Activated CD8-positive, alpha-beta memory T cell treated with anti-CD3 and anti-CD28 coated beads, Interleukin-2, amount 50 U/mL, for 24 hours (primary cell): ENCODE data around the gene ZC3H13.

Experiments used
- DNase-seq: peaks from one replicate; pipeline ENCODE4 v3.0.0-alpha.2; 2020; ENCODE audit errors: extremely low read depth

The ZC3H13 gene

DNA sequence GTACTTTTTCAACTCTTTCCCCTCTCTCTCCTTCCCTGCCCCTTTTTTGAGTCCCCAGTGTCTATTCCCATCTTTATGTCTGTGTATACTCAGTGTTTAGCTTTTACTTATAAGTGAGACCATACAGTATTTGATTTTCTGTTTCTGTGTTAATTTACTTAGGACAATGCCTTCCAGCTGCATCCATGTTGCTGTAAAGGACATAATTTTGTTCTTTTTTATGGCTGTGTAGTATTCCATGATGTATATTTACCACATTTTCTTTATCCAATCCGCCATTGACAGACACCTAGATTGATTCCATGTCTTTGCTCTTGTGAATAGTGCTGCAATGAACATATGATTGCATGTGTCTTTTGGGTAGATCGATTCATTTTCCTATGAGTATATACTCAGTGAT is 10.7 kb upstream of the ZC3H13 start:
- no peak for DNase-seq

DNA sequence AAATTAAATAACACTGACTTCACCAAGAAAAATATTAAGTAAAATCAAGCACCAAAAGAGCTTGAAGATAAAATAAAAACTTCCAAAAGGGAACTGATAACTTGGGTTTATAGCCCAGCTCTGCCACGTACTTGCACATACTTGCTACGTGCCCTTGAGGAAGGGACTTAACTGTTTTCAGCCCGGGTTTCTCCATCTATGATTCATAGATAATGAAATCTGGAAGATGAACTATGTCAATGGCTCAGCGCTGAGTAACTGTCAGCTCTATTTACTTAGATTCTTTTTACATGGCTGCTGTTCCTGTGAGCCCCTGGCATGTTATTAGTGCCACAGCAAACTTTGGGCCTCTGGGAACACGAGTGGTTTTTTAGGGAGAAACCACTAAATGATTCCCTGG is 9.6 kb upstream of the ZC3H13 start:
- no peak for DNase-seq

DNA sequence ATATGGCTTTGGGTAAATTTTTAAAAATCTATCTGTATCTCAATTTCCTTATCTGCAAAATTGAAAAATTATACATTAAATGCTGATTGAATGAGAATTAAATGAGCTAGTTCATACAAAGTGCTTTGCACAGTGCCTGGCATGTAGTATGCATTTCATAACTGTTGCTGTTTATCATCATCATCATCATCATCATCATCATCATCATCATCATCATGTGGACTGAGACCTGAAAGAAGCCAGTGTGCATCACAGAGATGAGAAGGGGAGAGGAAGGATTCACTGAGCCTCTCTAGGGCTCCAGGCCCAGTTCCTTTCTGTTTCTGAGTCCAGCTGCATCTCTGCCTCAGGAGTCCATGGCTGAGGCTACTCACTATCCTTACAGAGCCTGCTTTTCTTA is 6.9 kb upstream of the ZC3H13 start:
- DNase-seq = no peak

DNA sequence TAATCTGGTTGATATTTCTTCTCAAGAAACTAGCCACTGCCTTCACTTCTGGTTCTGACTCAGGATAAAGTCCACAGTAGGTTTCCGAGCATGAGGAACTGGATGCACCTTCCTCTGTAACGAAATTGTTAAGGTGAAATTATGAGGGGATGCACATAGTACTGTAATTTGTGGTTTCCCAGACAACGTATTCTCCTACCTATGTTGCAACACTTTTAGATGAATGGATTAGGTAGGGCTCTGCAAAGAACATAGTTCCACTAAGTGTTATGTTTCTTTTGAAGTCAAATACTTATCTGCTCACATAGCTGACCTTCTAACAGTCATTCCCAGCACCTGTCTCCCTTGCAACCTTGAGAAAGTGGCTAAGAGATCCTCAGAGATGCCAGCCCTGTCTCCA is 5.7 kb upstream of the ZC3H13 start:
- DNase-seq = no peak

DNA sequence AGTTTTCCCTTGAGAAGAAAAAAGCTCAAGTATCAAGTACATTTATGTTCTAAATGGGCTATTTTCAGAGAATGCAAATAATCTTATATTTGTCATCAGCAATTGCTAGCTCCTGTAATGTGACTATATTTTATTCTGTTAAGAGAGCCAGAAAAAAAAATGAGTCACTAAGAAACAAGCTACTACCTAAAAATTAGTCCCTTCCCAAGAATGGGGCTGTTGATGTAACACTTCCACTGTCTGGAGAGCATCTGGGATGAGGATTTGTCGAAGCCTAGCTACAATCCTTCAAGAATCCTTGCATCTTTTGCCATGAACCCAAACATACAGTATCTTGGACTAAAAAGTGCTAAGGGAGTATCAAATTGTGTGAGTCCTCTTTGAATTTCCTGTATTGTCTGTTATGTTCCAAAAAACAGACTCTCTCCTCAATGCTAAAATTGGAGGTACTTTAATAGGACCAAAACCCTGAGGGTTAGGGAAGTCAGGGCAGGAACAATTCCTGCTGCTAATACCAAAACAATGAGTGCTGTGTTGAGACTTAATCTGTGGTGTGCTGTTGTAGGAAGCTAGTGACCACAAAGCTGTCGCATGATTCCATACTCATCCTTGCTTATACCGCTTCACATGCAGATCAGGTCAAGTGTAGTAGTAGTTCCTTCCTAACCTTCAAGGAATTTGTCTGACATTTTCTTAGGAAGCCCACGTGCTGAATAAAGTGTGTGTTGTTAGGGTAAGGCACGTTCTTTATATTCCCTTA is 4.9 kb upstream of the ZC3H13 start:
- no peak for DNase-seq

DNA sequence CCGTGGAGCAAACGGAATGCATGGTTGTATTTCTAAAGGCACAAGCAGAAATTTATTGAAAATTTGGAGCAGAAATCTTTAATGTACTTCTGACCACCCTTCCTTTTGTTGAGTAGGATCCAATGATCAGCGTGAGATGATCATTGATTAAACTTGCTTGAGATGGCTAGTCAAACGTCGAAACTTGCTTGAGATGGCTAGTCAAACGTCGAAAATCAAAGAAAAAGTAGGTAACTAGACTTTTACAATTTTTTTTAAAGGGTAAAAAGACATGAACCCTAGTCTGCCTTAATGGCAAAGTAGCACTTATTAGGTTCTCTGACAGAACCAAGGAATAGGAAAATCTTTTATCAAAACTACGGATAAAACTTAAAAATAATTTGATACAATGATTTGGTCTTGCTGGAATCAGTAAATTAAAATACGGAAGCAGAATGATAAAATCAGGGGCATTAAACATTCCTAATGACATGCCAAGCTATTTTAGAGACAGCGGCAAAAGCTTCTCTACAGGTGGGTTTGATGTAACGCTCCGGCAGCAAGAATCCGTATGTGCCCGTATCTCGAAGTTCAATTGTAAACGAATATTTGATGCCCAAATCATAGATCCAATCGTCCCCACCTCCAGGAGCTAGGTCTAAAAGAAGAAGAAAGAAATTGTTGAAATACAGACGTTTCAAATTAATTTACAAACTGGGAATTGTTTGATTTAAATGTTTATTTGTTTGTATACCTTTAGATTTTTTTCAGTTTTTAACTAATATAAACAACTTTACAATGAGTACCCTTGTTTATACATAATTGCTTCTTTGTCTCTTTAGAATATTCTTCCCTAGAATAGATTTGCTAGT is 841 bp upstream of the ZC3H13 start:
- DNase-seq = no peak

DNA sequence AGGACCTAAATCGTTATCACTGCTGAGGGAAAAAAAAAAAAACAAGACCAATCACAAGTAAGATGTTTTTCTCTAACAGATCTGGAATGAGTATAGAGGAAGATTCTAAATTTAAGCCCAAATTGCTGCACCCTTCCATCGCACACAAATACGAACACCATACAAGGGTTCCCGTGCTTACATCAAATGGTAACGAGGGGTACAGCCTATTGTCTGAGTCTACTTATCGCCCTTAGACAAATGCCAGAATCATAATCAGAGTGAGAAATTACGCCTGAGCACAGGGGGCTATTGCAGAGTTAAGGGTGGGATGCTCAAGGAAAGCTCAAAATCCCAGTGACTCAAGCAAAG is 603 bp downstream of the ZC3H13 start:
- DNase-seq = no peak

DNA sequence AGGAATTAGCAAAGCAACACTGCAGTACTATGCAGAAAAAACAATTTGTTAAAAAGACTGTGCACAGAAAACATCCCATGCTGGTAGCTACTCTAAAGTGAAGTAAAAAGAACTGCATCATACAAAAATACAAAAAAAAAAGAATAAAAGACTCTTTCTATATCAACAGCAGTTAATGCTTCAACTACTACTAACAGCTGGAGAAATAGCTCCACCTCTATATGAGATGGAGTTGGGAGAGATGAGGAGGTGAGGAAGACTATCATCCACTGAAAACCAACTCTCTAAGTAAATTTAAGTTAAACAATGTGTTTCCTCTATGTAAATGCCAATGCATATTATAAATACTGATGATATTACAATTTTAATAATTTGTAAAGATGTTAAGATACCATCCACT is 1.8 kb downstream of the ZC3H13 start:
- DNase-seq = no peak

DNA sequence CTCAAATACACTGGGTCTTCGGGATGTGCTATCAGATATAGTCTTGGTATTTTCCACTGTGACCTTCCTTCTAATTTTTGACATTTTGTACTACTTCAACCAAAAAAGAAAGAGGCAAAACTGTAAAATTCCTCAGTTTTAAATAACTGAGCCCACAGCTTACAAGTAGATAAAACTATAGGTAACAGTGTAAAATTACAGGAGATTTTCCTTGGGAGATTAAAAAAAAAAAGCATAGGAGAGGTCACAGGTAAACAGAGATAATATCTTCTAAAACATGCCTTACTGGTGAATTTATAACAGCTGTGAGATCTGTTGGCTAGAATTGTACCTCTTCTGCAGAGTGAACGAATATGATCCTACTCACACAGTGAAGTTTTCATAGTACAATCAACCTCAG is 7.1 kb downstream of the ZC3H13 start:
- no peak for DNase-seq

DNA sequence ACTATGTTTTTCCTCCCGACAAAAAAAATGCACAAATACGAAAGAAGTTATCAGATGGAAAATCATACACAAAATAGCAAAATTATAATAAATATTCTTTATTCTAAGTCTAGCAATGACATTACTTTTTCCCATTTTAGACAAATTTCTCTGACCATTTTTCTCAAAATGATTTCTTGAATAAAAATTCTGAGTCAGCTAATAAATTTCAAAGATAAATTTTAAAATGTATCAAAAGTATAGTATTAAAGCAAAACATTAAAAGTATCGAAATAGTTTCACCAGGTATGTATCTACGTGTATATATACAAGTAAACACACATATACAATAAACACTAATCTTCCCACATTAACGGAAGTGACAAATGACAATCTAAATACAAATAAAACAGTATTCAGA is 8.9 kb downstream of the ZC3H13 start:
- no peak for DNase-seq

DNA sequence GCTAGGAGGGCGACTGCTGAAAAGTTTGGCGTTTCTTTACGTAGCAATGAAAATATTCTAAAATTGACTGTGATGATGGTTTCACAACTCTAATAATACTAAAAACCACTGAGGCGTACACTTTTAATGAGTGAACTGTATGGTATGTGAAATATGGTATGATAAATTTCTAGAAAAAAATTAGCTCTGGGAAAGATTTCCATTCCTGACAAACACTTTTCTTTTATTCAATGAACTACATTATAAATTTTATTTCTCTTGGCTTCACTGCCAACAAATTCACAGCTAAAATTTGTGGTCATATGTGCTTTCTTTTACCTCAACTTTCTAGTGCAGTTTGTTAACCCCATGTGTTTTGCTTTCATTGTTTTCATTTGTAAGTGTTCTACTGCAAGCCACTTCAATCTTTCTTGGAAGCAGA is 11.1 kb downstream of the ZC3H13 start:
- no peak for DNase-seq

DNA sequence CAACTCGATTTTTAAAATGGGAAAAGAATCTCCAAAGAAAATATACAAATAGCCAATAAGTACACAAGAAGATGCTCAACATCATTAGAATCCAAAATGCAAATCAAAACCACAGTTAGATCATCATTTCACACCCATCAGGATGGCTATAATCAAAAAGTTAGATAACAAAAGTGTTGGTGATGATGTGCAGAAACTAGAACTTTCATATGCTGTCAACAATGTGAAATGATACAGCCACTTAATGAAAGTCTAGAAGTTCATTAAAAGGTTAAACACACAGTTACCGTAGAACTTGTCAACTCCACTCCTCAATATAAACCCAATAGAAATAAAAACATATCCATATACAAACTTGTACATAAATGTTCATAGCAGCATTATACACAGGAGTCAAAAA is 11.8 kb downstream of the ZC3H13 start:
- DNase-seq = no peak

DNA sequence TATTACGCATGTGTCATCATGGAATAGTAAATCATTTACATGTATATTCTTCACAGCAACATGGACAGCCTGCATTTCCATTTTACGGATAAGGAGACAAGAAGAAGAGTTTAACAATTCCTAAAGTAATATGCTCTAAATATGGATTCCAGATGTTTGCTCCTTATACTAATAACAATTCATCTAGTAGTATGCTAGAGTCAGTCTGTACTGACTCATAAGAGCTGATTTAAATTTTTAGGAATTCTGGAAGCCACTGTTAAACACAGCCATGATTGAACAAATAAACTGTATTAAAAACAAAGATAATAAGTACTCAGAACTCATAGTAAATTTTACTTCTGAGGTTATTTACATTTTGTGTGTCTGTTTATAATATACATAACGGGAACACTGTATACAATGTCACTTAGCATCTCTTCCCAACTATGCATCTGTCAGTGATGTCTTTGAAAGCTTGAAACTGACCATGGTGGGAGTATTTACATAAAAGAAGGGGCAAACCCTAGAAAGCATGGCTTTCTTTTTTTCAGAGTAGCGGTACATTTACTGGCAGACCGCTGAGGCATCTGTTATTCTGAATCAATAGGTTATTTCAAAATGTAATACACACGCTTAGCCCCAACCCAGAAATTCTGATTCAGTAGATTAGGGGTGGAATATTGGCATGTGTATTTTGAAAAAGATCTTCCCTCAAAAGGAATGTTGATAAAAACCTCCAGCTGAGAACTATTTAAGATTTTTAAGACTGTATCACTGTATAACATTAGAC is 12.9 kb downstream of the ZC3H13 start:
- DNase-seq = no peak

DNA sequence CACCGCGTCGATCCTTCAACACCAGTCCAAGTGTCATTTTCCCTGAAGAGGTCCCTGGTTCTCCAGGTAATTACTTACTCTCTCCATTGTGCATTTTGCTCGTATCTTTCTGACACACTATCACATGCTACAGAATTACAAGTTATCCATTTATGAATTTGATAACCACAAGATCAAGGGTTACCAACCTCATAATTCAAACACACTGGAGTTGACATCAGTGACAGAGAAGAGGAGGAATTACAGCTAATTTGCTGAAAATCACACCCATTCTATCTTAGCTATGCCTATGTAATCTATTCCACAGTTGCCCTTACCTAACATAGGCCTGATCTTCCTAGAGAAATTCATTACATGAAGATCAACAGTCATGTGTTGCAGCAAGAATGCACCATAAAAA is 14.2 kb downstream of the ZC3H13 start:
- no peak for DNase-seq

DNA sequence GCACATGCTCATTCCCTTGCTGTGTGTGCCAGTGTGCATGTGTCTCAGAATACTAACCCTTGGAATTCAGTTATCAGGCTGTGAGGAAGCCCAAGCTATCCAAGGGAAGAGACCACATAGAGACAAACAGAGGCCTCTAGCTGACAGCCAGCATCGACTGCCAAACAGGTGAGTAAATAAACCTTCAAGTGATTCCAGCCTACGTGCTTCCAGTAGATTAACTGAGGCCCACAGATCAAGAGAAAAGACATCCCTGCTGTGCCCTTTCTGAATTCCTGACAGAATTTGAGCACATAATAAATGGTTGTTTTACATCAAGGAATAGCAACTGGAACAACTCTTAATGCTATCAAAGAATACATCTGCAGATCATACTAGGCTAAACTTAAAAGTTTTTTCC is 17.5 kb downstream of the ZC3H13 start:
- DNase-seq = no peak

DNA sequence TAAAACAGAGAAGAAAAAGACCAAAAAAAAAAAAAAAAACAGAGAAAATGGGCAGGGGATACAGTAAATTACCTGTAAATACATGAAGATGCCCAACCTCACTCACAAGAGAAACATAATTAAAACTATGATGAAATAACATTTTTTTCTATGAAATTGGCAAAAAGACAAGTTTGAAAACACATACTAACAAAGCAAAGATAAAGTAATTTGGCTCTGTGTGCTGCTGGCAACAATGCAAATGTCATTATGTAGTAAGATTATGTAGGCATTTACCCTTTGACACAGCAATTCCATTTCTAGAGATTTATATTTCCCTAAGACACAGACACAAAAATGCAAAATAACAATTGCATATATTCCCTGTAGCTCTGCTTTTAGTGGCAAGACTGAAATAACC is 20.2 kb downstream of the ZC3H13 start:
- DNase-seq = no peak

DNA sequence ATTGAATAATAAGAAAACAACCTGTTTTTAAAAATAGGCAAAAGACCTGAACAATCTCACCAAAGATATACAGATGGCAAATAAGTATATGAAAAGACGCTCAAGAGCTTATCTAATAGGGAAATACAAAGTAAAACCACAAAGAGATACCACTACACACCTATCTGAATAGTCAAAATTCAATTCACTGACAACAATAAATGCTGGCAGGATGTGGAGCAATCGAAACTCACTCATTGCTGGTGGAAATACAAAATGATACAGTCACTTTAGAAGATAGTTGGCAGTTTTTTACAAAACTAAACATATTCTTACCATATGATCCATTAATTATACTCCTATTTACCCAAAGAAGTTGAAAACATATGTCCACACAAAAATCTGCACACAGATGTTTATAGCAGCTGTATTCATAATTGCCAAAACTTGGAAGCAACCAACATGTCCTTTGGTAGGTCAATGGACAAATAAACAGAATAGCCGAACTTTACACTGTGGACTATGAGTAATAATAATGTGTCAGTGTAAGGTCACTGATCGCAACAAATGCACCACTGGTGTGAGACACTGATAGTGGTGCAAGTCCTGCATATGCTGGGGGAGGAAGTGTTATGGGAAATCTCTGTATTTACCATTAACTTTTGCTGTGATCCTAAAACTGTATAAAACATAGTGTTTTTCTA is 20.8 kb downstream of the ZC3H13 start:
- no peak for DNase-seq

DNA sequence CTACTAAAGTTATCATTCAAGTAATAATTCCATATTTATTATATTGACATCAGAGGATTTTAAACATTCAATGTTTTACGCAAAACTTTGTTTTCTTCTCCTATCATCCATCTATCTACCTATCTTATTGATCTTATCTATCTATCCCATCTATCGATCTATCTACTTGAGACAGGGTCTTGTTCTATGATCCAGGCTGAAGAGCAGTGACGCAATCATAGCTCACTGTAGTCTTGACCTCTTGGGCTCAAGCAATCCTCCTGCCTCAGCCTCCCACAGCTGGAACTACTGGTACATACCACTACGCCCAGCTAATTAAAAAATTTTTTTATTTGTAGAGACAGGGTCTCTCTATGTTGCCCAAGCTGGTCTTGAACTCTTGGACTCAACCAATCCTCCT is 27.4 kb downstream of the ZC3H13 start:
- no peak for DNase-seq

DNA sequence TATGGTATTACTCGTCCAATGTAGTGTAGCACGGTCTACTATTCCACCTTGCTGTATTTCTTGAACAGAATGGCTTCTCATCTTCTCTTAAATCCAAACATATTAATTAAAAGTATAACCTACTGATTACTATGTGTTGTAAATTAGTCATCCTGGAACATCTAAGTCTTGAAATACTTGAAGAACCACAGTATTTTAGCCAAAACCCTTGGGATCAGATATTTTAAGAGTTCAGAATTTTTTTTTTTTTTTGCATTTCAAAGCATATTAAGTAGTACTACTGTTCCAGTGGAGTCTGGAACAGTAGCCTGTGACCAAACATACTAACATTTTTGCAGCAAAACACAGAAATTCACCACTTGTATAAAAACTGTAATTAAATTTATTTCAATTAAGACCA is 30.1 kb downstream of the ZC3H13 start:
- DNase-seq = no peak

DNA sequence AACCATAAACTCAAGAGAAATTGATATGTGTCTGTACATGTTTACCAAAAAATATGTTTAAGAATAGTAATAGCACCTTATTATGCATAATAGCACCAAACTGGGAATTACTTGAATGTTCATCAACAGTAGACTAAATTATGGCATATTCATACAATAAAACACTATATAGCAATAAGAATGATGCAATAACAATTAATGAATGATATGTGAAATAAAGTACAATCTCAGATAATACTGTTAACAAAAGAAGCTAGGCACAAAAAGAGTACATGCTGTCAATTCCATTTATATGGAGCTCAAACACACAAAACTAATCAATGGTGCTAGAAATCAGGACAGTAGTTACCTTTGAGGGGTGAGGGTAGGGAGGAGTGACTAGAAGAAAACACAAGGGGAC is 36.3 kb downstream of the ZC3H13 start:
- no peak for DNase-seq

DNA sequence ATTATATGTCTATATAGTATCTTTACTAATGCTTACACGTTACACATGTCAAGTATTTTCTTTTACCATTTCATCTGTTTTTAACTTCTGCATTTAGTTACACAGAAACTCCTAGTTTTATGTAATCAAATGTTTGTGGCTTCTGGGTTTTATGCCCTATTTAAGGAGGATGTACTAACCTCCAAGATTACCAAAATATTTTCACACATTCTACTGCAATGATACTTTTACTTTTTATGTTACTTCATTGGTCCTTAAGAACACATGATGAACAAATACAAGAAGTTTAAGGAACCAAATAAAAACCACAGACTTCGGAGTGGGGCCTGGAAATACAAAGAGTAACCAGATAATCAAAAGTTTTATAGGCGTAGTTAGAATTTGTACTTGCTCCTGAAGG is 37.2 kb downstream of the ZC3H13 start:
- no peak for DNase-seq

DNA sequence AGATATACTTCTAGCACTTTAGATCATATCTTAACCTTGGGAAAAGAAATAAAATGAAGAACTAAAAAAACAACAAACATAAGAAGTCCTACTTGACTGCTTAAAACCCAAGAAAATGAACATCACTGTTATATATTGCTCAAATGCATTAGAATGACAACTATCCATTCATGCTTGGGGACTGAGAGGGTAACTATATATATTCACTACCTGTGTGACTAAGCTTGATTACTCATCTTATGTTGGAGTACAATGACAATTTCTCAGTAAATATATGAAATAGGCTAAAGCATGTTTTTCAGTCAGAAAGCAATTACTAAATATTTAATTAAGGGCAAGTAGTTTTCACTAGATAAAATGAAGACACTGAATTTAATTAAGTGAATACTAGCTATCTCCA is 40.1 kb downstream of the ZC3H13 start:
- no peak for DNase-seq
